NCI-H1105 treated with DMSO at 0.1 percent for 48 hours (cell line): ENCODE results near the gene CACNA2D4.

Source experiments
- DNase-seq: peaks from one replicate; lab custom pipeline; 2025; lab: John Stamatoyannopoulos, UW

Gene CACNA2D4

DNA sequence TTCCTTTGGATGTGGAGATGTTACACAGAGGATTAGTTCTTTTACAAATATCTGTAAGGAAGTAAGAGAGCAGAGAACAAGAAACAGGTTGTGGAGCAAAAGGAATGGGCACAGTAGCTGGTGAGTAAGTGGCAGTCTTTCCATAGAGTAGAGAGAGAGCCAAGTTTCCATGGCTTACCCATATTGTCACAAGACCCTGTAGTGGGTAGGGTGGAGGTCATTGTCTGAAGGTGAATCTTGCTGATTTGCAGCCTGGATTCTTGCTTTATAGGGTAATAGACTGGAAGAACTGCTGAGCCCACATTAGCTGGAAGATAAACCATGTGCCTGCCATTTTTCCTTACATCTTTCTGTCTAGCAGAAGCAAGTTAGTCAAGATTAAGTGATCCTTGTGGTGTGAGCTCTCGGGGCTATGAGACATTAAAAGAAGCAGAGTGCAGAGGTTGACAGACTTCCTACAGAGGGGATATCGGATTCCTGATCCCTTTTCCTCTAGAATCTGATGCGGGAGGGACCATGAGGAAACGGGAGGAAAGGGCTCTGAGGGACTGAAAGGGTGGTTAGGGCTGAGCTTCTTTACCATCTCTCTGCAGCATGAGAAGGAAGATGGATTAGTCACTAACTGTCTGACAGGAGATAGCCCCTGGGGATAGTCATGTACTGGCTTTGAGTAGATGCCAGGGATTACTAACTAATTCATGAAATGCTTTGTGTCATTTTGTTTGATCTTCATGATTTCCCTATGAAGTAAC lies 142.1 kb downstream of the CACNA2D4 start:
- no peak for DNase-seq

DNA sequence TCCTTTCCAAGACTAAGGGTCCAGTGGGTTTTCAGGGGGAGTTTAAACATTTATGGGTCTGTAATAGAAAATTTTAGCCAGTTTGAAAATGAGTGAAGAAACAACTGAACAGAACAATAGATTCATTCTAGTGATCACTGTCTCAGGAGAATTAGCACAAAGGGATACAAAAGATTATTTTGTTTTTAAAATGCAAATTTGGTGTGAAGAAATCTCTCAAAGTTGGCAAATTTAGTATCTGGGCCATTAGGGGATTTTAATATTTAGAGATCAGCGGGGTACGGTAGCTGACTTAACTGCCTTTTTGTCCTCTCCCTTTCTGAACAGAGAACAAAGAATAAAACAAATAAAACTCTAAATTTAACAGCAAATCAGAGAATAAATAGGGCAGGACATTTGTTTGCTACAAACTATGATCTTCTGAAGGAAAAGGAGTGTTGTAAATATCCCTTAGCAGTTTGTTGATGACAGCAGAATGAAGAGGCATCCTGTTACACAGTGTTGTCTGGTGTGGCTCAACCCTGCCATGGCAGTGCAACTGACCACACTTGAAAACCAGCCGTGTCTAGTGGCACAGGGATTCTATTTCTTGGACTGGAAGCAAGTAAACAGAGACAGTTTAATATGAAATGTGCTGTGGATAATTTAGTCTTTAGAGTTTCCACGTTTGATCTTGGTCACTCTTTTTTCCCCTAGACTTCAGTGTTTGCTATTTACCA lies 144.4 kb downstream of the CACNA2D4 start:
- DNase-seq, result no peak

DNA sequence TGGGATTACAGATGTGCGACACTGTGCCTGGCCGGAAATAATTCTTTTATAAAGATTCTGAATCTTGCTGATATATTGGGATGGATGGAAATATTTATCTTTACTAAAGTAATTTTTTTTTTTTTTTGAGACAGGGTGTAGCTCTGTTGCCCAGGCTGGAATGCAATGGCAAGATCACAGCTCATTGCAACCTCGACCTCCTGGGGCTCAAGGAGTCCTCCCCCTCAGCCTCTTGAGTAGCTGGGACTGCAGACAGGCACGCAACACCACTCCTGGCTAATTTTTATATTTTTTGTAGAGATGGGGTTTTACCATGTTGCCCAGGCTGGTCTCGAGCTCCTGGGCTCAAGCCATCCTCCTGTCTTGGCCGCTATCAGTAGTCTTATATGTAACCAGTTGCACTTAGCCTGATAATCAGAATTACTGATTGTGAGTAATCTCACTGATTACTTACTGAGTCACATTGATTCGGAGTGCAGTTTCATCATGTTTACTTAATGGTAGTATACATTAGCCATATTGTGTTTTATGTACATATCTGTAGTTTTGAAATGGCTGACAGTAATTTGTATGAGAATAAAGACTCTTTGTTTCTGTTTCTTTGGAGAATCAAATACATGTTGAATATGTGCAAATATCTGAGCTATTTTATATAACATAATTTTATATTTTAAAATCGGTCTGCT lies 148.5 kb downstream of the CACNA2D4 start:
- DNase-seq, result no peak

DNA sequence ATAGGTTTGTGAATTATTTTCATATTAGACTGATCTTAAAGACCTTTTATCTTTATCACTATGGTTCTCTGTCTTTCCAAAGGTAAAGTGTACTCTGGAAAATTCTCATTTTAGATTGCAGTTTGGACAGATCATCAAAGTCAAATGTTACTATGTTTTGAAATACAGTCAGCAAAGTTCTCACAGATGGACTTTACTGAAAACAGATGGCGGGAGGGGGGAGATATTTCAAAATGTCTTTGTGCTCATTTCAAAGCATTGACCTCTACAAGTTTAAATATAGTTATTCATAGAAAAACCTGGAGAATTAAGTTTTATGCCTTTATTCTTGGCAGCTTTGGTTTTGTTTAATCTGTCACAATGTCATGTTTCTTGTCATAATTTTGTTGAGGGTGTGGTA lies 149.8 kb downstream of the CACNA2D4 start:
- DNase-seq, result no peak

DNA sequence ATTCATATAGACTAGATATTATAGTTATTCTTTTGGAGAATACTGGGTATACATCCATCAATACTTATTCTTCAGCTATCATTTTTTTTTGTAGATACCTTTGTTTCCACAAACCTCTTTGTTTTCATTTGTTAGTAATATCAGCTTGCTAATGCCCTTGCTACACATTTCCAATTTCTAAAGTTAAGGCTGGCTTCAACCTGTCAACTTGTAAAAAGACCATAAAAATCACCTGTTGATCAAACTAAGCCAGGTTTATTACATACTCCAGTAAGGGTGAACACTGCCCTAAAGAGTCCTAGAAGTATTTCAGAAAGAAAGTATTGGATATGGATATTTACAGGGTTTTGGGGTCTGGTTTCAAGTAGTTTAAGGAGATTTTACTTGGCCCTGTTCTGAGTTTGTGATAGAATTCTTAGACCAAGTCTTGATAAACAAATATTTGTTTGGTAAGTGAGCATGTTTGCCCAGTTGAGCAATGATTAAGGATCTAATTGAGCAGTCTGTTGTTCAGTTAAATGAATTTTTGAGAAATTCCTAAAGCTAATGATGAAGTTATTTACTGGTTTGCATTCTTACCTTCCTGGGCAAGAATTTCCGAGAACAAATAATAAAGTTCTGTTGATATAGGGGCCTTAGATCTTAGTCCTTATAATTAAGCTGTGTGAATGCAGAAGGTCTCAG lies 150.9 kb downstream of the CACNA2D4 start:
- no peak for DNase-seq

DNA sequence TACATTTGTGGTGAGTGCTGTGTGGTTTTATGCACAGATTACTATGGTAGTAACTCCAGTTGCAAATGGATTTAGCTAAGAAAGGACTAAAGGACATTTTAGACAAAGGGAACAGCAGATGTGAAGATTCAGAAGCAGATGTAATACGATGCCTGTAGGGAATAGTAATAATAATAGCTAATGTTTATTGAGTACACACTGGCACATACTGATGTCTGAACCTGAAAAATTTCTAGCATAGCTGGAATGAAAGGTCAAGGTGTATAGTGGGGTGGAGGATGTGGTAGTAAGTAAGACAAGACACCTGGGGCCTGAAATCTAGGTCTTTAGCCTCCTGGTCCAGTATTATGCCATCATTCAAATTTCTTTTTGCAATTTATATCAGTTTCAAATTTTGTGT lies 152.3 kb downstream of the CACNA2D4 start:
- no peak for DNase-seq

DNA sequence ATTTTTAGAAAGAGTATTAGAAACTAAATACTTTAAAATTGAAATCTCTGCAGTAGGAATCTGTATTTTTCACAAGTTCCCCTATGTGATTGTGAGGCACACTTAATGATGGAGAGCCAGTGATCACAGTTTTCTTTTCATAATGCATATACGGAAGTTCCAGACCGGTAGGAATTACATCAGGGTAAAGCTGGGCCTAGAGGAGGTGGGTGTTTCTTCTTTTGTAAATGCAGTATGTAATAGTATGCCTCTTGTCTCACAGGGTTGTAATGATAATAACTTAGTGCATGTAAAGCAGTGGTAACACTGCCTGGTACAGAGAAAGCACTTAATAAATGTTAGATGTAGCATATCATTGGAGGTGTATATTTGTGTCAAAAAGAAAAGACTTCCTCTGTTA lies 155.3 kb downstream of the CACNA2D4 start:
- no peak for DNase-seq

DNA sequence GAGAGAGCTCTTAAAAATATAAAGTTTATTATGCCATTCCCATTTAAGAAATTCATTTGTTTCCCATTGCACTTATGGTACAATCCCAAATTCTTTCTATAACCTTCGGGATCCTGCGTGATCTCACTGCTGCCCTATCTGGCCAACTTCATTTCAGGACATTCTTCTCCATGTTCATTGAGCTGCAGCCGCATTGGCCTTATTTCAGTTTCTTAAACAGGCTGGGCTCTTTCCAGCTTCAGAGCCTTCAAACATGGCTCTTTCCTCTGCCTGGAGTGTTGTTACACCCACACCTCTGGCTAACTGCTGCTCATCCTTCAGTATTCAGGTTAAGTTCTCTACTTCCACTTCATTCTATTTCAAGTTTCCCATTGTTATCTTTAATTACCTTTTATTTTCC lies 156.6 kb downstream of the CACNA2D4 start:
- DNase-seq, result no peak

DNA sequence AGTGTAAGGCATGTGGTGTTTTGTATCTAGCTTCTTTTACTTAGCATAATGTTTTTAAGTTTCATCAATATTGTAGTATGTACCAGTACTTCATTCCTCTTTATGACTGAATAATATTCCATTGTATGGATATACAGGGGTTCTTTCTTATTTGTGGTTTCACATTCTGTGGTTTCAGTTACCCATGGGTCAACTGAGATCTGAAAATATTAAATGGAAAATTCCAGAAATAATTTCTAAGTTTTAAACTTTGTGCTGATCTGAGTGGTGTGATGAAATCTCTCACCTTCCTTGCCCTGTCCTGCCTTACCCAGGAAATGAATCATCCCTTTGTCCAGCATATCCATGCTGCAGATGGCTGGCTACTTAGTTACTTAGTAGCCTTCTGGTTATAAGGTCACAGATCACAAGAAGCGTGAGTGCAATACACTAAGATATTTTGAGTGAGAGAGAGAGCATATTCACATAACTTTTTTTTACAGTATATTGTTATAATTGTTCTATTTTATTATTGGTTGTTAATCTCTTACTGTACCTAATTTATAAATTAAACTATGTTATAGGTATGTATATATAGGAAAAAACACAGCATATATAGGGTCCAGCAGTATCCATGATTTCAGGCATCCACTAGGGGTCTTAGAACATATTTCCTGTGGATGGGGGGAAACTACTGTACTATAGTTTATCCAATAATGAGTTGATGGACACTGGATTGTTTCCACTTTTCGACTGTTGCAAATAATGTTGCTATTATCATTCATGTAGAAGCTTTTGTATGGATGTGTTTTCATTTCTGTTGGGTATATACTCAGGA lies 157.7 kb downstream of the CACNA2D4 start:
- DNase-seq, result no peak

DNA sequence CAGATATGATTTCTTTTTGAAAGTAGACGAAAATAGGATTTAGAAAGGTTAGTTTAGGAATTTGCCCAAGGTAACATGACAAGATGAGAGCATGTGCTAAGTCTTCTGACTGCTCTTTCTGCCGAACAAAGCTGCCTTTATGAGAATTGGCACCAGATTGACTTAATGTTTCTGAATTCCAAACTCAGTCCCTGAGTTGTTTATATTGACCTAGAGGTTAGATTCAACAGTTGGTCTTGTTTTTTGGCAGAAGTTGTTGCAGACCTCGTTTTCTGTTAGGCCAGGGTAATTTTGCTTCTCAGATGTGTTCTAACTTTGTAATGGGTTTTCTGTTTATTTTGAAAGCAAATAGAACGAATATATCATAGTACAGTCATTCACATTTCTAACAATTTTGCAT lies 159.6 kb downstream of the CACNA2D4 start:
- no peak for DNase-seq

DNA sequence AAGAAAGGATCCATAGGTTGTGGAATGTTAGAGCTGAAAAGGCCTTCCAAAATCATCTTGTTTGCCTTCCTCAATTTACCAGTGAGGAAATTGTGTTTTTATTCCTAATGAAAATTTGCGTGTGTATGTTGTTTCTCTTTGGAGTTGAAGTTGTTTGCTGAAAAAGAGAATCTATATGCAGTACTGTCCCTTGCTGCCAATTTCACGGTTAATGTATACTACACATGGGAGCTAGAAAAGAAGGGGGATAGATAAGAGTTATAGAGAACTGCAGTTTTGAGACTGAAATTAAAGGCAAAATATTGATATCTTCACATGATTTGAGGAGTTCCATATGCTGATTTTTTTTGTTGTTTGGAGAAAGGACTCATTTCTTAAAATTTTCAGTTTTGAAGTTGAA lies 160.1 kb downstream of the CACNA2D4 start:
- DNase-seq, result no peak

DNA sequence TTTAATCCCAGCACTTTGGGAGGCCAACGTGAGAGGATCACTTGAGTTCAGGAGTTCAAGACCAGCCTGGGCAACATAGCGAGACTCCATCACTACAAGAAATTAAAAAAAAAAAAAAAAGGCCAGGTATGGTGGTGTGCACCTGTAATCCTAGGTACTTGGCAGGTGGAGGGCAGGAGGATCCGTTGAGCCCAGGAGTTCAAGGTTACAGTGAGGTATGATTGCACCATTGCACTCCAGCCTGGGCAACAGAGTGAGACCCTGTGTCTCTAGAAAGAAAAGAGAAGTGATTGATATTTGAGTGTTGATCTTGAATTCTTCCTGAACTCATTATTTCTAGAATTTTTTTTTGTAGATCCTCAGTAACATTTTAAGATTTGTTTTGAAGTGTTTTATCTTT lies 168.2 kb downstream of the CACNA2D4 start:
- no peak for DNase-seq

DNA sequence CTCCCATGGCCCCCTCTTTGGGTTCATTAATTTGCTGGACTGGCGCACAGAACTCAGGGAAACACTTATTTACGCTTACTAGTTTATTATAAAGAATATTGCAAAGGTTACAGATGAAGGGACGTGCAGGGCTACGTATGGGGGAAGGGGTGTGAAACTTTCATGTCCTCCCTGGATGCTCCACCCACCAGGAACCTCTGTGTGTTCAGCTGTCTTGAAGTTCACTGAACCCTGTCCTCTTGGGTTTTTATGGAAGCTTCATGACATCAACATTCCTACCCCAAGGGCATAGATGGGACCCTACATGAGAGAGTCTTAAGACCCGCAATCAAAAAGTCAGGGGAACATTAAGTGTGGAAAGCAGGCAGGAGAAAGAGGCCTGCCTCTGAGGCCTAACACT lies 169.4 kb downstream of the CACNA2D4 start:
- DNase-seq, result no peak

DNA sequence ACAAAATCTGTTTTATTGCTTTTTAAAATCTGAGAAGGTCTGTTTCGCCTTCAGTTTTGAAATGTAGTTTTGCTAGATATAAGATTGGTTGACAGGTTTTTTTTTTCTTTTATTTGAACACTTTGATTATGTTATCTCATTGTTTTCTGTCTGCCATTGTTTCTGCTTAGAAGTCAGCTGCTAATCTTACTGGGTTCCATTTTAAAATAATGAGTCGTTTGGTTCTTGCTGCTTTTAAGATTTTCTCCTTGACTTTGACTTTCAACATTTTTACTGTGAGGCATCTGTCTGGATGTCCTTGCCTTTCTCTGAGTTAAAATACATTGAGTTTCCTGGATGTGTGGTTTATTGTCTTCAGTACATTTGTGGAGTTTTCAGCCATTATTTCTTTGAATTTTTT lies 170.8 kb downstream of the CACNA2D4 start:
- DNase-seq, result no peak

DNA sequence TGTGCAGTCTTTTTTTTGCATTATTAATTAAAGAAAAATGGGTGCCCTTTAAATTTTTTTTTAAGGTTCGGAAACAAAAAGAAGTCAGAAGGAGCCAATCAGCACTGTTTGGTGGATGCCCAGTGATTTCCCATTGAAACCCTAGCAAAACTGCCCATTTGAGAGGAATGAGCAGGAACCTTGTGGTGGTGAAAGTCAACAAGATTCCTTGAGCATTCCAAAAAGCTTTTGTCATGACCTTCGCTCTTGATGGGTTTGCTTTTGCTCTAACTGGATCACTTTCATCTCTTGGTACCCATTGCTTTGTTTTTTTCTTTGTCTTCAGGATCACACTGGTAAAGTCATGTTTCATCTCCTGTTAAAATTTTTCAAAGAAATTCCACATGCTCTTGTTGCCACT lies 173.5 kb downstream of the CACNA2D4 start:
- no peak for DNase-seq
